ENCODE results near the gene AIFM2.
"Not testable (repeated sequence)": the region's sequence is repeated elsewhere in the genome, so short reads cannot be mapped to it uniquely, and the experiment has no call there.

The AIFM2 gene

DNA sequence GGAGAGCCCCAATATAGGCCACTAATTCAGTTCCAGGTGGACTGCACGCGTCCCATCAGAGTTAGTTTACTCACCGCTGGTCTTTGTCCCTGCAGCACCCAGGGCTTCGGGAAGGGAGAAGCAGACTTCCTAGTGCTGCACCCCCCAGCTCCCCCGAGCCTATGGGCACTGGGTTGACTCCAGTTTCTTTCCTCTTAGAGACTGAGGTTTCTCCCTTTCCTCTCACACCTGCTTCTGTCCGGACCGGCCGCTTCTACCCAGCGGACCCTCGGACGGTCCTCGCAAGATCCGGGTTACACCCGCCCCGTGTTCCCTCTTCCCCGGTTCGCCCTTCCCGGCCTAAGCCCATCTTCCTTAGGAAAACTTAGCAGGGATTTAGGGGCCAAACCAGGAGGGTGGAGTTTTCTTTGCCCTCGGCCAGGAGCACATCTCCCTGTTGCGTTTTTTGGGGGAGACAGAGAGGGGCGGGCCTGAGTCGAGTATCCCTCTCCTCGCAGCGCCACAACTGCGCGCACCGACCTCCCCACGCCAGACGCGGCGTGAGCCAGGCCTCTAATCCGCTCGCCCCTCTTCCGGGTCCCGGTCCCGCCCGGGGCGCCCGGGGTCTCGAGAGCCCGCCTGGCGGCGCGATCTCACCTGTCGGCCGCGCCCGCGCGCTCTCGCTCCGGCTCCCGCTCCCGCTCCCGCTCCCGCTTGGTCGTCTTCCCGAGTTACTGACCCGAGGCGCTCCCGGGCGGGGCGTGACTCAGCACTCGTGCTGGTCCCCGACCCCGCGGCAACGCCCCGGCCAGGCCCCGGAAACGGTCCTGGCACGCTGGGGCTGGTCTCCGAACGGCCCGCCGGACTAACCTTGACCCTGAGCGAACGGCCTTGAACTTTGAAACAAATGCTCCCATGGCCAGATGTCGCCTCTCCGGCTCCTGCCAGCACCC, at the start of gene AIFM2:
Gene AIFM2, minus strand, starts transcription at position 728 of the 932 bp plus-strand sequence. CDS start 8,741 bp downstream, outside the sequence.
- peak; percentile 76 for DNase-seq

- not testable (repeated sequence) for DNase-seq
These were observed 46.6 kb upstream of the AIFM2 start for GRCh38 chr10:70179209-70179608.

DNA sequence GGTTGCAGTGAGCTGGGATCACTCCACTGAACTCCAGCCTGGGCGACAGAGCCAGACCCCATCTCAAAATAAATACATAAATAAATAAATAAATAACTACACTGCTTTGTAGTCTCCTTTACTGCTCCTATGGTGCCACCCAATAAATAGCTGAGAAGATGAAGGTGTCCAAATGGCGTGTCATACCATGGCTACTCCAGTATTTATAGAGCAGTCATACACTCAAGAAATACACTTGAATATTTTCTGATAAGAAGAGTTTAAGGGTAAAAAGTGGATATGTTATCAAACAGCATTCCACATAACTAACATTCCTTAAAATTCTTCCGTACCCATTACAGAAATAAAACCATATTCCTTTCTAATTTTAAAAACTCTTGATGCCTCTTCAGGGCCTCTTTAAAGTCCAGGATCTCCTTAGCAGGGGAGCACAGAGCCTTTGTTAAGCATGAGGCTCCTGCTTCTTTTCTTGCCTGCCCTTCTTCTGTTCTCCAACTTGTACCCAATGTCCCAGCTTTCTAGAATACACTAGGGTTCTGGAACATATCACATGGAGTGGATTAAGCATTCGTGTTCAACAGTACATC, 45.6 kb upstream of the AIFM2 start:
- no peak for DNase-seq

- no peak for DNase-seq
These were observed 43.8 kb upstream of the AIFM2 start for GRCh38 chr10:70176441-70176840.

DNA sequence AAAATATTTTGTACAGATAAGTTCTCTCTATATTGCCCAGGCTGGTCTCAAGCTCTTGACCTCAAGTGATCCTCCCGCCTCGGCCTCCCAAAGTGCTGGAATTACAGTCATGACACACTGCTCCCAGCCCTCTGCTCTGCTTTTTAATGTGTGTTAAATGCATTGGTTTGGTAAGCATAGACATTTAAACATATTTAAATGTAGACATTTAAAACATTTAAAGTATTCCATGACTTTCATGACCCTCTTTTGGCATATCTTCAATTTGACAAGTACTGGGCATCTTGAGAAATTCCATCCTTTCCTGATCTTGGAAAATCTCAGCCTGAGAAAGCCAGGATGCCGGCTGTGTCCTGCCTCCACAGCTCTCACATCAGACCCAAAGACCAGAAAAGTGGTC, 42.9 kb upstream of the AIFM2 start:
- DNase-seq = no peak

DNA sequence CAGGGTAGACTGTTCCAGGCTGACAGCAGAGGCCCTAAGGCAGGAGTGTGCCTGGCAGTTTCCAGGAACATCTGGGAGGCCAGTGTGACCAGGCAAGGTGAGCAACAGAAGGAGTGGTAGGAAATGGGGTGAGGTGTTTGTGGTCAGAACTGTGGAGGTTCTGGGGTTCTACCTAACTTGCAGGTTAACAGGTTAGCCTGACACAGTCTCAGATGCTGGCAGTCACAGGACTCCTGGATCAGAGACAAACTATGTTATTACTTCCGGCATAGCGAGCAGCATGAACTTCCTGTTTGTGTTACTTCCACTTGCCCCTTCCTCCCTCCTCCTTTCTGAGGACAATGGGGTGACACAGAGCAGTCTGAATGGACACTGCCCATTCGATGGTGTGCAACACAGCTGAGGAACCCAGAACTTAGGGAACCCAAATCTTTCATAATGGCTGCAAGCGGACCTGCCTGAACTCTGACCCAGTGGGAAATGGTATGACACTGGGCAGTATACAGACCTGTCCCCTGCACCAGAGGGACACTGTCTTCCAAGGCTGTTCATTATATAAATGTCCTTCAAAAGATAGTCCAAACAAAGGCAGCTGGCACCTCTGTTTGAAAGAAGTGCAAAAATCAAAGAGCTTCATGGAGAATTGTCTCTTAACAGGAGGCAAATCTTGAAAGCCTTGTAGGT, 41.6 kb upstream of the AIFM2 start:
- no peak for DNase-seq

GRCh38 chr10:70169649-70170364, 37.2 kb upstream of the AIFM2 start:
- DNase-seq = no peak

GRCh38 chr10:70169011-70169410, 36.4 kb upstream of the AIFM2 start:
- DNase-seq = no peak

- no peak for DNase-seq
These were observed 34.6 kb upstream of the AIFM2 start for GRCh38 chr10:70167246-70167645.

- DNase-seq = no peak
These were observed 33.8 kb upstream of the AIFM2 start for GRCh38 chr10:70166394-70166793.

DNA sequence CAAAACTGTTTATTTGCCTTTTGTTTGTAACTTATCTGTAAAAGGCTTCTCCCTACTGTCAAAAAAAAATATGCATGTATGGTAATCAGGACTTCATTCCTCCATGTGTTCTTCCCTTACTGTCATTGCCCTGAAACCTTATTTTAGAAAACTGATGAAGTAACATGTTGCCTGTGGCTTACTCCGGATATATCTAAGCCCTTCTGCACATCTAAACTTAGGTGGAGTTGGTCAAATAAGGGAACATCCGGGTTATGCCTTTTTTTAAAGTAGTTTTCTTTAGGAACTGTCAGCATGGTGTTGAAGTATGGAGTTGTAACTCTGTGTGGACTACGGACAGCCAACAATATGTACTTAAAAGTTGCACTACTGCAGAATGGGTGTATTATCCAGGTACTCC, 31.5 kb upstream of the AIFM2 start:
- DNase-seq = no peak

DNA sequence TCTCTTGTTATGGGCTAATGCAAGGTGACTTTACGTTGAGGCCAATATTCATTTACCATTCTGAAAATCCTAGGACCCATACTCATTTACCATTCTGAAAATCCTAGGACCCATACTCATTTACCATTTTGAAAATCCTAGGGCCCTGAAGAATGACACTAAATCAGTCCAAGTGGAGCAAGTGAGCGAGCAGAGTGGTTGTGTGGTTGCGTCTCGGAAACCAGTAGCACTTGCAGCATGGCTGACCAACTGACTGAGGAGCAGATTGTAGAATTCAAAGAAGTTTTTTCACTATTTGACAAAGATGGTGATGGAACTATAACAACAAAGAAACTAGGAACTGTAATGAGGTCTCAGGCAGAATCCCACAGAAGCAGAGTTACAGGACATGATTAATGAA, 30.8 kb upstream of the AIFM2 start:
- no peak for DNase-seq

GRCh38 chr10:70162892-70163201, 30.2 kb upstream of the AIFM2 start:
- DNase-seq = no peak

DNA sequence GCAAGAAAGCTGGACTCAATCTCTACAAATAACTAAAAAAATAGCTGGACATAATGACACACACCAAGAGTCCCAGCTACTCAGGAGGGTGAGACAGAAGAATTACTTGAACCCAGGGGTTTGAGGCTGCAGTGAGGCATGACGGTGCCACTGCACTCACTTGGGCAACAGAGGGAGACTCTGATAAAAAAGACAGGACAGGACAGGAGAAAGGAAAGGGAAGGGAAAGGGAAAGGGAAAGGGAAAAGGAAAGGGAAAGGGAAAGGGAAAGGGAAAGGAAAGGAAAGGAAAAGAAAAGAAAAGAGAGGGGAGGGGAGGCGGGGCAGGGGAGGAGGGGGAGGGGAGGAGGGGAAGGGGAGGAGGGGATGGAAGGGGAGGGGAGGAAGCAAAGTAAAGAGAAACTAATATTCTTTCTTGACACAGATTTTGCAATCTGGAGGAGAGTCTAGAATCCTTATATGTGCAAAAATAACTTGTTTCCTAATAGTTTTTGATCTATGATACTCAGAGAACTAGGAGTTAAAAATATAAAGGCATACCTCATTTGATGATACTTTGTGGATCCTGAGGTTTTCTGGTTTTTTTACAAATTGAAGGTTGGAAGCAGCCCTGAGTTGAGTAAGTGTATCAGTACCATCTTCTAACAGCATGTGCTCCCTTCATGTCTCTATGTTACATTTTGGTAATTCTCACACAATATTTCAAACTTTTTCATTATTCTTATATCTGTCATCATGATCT, 29.7 kb upstream of the AIFM2 start:
- no peak for DNase-seq

DNA sequence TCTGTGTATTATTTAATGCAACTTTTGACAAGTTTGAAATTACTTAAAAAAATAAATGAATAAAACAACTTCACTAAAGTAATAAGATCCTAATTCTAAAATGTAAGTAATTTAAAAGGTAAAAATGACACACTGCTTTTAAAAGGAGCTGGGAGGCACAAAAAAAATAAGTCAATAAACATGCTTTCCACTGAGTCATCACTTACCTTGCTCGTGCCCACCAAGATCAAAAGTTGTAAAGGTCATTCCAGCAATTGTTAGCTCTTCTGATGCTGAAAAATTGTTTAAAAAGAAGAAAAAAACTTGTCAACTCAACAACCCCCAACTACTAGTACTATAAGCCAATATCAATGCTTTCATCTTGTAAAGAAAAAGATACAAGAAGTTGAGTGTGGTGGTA, 28.2 kb upstream of the AIFM2 start:
- DNase-seq = no peak

DNA sequence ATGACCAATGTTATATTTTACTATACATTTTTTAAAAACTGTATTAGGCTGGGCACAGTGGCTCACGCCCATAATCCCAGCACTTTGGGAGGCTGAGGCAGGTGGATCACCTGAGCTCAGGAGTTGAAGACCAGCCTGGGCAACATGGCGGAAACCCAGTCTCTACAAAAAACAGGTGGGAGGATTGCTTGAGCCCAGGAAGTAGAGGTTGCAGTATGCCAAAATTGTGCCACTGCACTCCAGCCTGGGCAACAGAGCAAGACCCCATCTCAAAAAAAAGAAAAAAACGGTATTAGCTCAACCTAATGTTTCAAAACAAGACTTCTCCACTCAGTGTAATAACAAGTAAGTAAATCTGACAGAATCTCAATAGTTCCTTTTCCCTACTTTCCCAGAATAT, 26.7 kb upstream of the AIFM2 start:
- not testable (repeated sequence) for DNase-seq

- DNase-seq = no peak
These were observed 25.5 kb upstream of the AIFM2 start for GRCh38 chr10:70158113-70158512.

DNA sequence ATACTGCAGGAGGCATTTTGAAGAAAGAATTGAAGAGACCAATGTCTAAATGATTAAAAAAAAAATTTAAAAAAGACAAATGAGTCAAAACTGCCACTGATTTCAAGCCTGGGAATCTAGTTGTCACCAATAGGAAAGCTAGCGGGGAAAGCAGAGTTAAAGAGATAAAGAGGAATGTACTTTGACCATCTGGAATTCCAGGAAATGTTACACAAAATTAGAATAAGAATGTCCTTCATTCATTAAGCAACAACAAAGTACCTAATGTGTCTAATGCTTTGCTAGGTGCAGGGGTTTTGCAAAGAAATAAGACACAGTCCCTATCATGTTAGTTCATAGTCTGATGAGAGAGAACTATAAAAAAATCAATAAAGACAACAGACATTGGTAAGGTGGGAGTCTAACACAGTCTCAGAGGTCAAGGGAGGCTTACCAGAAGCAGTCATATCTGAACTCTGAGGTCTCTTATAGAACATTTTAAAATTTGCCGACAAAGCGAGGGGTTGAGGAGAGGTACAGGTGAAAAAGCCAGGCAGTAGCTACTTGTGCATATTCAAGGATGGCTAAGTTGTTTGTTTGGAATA, 22.7 kb upstream of the AIFM2 start:
- no peak for DNase-seq

DNA sequence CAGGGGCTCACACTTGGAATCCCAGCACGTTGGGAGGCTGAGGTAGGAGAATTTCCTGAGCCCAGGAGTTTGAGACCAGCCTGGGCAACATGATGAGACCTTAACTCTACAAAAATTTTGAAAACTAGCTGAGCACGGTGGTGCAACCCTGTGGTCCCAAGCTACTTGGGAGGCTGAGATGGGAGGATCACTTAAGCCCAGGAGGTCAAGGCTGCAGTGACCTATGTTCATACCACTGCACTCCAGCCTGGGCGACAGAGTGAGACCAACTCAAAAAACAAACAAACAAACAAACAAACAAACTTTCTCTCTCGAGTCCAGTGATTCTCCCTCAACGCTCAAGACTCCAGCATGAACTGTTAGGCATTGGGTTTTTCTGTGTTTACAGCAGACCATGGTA, 15.9 kb upstream of the AIFM2 start:
- no peak for DNase-seq

- DNase-seq = no peak
These were observed 14.6 kb upstream of the AIFM2 start for GRCh38 chr10:70147259-70147625.

GRCh38 chr10:70146489-70147258, 14.0 kb upstream of the AIFM2 start, which contains the start of gene TYSND1:
TSS of gene TYSND1 (minus strand) at chr10:70146700. CDS start at chr10:70146586, 114 bp downstream.
- DNase-seq = peak; percentile 96

Data from NCI-H774 (cell line).